Uterus (tissue), 2 donors: Measurements from ENCODE around the gene CDC16.

Source experiments
- POLR2A ChIP-seq, 2 donors: fragments of 450-650 bp; IDR thresholded peaks; one replicate each; pipeline ENCODE4 v1.6.1; 2016; ENCODE audit warnings: antibody characterized with exemption in 2 of 2, mild to moderate bottlenecking in 1 of 2, moderate library complexity in 1 of 2
- TF ChIP-seq, protein P1 (sequence below), 4 experiments: fragments of 200-600 bp in 2 of 4; fragments of 450-650 bp in 2 of 4; sonication (generic) in 2 of 4; IDR thresholded peaks; one replicate each; pipeline ENCODE4 v1.5.1; 2016 to 2019; ENCODE audit warnings: antibody characterized with exemption in 4 of 4, mild to moderate bottlenecking in 2 of 4, moderate library complexity in 1 of 4

- TF ChIP-seq, protein P1, sequence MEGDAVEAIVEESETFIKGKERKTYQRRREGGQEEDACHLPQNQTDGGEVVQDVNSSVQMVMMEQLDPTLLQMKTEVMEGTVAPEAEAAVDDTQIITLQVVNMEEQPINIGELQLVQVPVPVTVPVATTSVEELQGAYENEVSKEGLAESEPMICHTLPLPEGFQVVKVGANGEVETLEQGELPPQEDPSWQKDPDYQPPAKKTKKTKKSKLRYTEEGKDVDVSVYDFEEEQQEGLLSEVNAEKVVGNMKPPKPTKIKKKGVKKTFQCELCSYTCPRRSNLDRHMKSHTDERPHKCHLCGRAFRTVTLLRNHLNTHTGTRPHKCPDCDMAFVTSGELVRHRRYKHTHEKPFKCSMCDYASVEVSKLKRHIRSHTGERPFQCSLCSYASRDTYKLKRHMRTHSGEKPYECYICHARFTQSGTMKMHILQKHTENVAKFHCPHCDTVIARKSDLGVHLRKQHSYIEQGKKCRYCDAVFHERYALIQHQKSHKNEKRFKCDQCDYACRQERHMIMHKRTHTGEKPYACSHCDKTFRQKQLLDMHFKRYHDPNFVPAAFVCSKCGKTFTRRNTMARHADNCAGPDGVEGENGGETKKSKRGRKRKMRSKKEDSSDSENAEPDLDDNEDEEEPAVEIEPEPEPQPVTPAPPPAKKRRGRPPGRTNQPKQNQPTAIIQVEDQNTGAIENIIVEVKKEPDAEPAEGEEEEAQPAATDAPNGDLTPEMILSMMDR (IDR thresholded peaks at IDR 0.05): no peak
- no peak for TF ChIP-seq POLR2A (IDR thresholded peaks at IDR 0.05)
These were observed 77.2 kb downstream of the CDC16 start for GRCh38 chr13:114311908-114312307.
